Large intestine (tissue), 3 donors: ENCODE results near the gene PBX1. TPM values are rescaled to one million over a fixed set of nuclear protein-coding genes. Genes with fewer than 3 reads are reported as not detected.

Experiments used
- DNase-seq, 2 donors: peaks; one replicate each; pipeline versions ENCODE4 v3.0.0 to v3.0.0-alpha.2; 2013
- H3K27ac ChIP-seq: one replicate; pipeline ENCODE4 v1.5.1; 2013; ENCODE audit warnings: low read length
- H3K27me3 ChIP-seq: 2 replicates; pipeline ENCODE4 v1.6.1; 2013; ENCODE audit warnings: low read length; ENCODE audit not compliant: control insufficient read depth, insufficient read depth
- H3K36me3 ChIP-seq: 2 replicates; pipeline ENCODE4 v1.6.1; 2013; ENCODE audit warnings: low read length; ENCODE audit not compliant: control insufficient read depth, insufficient read depth
- H3K4me1 ChIP-seq: one replicate; pipeline ENCODE4 v1.6.1; 2013; ENCODE audit warnings: low read length; ENCODE audit not compliant: control insufficient read depth, insufficient read depth
- H3K4me3 ChIP-seq: one replicate; pipeline ENCODE4 v1.5.1; 2013; ENCODE audit warnings: low read length
- H3K9me3 ChIP-seq: one replicate; pipeline ENCODE4 v1.6.1; 2013; ENCODE audit warnings: mild to moderate bottlenecking, low read depth, low read length, moderate library complexity; ENCODE audit not compliant: control insufficient read depth
- whole genome bisulfite sequencing: methylation state at CpG from one replicate; pipeline ENCODE4 v1.1.5; 2013; ENCODE audit warnings: low lambda C conversion rate; ENCODE audit not compliant: insufficient coverage; 5-methylcytosine and 5-hydroxymethylcytosine counted together
- polyA plus RNA-seq: library from polyadenylated mRNA; unstranded; fragments of 120-200 nt; gene quantifications from one replicate; pipeline ENCODE4 v1.2.1, GENCODE V29; 2013

The PBX1 gene
- polyA plus RNA-seq, 1 donor = 60.8 TPM

DNA sequence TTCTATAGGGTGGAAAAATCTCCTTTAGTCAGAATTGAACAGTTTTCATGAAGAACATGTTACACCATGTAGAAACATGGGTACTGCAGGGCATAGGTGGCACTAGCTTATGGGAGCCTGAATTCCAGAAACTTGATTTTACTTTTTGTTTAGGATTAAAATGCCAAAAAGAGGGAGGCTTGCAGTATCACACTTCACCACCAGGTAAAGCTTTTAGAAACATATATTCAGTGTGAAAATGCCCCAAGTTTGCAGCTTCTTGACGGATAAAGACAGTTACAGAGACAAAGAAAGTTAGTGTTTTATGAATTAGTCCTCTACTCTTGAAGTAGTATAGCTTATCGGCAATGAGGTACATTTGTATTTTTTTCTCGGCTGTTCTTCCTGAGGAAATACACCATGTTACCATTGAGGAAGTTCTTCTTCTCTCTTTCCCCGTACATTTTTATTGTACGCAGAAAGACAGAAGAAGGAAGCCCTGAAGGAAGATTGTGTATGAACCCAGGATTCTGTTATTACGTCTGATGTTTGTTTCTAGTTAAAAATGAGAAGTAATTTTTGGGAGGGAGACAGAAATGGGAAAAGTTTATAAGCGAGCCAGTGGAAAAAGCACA, 66.1 kb downstream of the PBX1 start:
- WGBS = 66% methylated on average over 2 of the region's 7 CpGs
- DNase-seq = no peak
- Histone ChIP-seq H3K27ac (no peak overlapping the region), H3K4me3 (no peak overlapping the region), H3K9me3 (no peaks in the 10 kb centered on the region), H3K36me3 (peaks cover 10% of the 10 kb centered on the region), H3K27me3 (no peaks in the 10 kb centered on the region), H3K4me1 (peaks cover 8% of the 10 kb centered on the region)

DNA sequence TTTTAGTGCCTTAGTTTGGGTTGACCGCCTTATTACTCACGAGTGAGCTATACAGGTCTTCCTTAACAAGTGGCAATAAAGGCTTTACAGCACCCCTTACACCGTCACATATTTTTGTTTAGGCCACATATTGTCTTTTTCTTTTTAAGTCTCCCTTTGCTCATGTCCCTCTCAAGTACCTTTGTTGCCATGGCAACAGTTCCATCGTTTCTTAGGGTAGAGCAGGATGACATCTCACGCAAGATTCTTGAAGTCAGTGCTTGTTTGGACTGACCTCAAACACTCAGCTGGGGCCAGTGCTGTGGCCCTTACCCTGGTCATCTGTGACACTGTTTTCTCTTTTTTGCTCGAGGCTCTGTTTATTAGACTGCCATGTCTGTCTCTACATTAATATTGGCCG, 69.8 kb downstream of the PBX1 start:
- Histone ChIP-seq H3K27ac (no peak overlapping the region), H3K36me3 (peaks cover 10% of the 10 kb centered on the region), H3K4me3 (no peak overlapping the region), H3K27me3 (no peaks in the 10 kb centered on the region), H3K9me3 (no peaks in the 10 kb centered on the region), H3K4me1 (peaks cover 36% of the 10 kb centered on the region)
- no peak for DNase-seq
- 77% methylated on average over 4 of the region's 7 CpGs for WGBS

DNA sequence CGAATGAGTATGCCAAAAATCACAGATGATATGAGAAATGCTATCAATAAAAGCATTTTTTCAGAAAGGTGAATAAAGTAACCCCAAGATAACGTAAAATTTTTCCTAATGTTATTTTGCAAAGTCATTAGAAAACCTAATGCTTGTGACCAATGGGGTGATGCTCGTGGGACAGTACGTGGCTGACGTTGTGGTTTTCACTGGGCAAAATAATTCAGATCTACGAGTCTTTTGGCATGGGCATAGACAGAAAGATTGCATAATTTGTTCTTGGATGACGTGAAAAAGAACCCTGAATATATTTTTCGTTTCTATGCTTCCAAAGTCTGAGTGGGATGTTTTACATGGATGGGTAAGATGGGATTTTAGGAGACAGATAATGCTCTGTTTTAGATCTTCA, 71.0 kb downstream of the PBX1 start:
- DNase-seq = no peak
- H3K27ac ChIP-seq = peak overlapping the region; percentile 95
- peaks cover 46% of the 10 kb centered on the region for H3K4me1 ChIP-seq
- no peak overlapping the region for H3K4me3 ChIP-seq
- peaks cover 10% of the 10 kb centered on the region for H3K36me3 ChIP-seq
- H3K27me3 ChIP-seq = no peaks in the 10 kb centered on the region
- 100% methylated on average over 1 of the region's 8 CpGs for WGBS
- no peaks in the 10 kb centered on the region for H3K9me3 ChIP-seq

DNA sequence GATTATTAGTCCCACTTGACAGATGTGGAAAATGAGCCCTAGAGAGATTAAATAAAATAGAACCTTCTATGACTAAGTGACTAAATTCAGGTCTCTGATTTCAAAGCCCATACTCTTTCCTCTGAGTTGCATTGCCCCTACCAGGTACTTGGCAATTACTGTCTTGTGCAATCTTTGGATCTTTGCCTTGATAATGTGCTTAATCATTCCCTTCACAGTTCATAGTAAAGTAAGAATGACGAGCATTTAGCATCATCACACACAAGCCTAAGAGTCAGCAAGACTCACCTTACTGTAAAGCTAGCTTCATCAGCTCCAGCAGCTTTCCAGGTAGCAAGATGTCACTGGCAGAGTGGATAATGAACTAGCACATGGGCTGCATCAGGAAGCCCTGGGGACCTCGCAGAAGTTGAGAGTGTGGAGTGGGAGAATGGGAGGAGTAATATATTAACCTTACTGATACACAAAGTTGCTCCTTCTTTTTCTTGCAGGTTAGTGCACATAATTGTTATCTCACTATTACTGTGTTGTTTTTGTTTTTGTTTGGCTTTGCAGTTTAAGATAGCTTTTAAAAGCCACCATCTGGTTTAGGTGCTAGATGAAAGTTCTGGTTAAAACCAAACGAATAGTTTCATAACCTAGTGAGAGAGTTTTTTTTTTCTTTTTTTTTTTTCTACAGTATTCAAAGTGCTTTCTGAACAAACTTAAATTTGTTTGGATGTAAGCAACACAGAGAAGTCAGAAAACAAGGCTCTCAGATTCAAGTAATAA, 71.8 kb downstream of the PBX1 start:
- 25% methylated on average over 1 of the region's 3 CpGs for WGBS
- peak overlapping the region; percentile 95 for H3K27ac ChIP-seq
- peaks cover 54% of the 10 kb centered on the region for H3K4me1 ChIP-seq
- peak; percentile 66 to 78 for DNase-seq
- H3K36me3 ChIP-seq = peaks cover 9% of the 10 kb centered on the region
- no peaks in the 10 kb centered on the region for H3K27me3 ChIP-seq
- H3K9me3 ChIP-seq = no peaks in the 10 kb centered on the region
- H3K4me3 ChIP-seq = no peak overlapping the region

DNA sequence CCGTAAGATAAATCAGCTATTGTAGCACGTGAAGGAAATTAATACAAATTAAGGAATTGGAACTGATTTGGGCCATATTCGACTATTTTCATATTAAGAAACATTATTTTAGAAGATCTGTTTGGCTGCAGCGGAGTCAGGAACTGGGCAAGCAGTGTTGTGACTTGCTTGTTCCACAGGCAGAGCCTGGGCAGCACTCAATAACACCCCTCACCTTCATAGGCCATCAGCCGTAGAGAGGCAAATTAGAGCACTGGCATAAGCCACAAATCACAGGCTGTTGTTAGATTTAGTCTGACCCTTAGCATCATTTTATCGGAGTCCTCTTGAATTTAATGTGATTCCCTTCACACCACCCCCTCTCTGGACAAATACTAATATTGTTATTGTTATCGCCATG, 72.8 kb downstream of the PBX1 start:
- Histone ChIP-seq H3K4me1 (peaks cover 59% of the 10 kb centered on the region), H3K9me3 (no peaks in the 10 kb centered on the region), H3K36me3 (peaks cover 5% of the 10 kb centered on the region), H3K27me3 (no peaks in the 10 kb centered on the region), H3K27ac (peak overlapping the region; percentile 95), H3K4me3 (no peak overlapping the region)
- DNase-seq = no peak
- 86% methylated on average over 1 of the region's 7 CpGs for WGBS

DNA sequence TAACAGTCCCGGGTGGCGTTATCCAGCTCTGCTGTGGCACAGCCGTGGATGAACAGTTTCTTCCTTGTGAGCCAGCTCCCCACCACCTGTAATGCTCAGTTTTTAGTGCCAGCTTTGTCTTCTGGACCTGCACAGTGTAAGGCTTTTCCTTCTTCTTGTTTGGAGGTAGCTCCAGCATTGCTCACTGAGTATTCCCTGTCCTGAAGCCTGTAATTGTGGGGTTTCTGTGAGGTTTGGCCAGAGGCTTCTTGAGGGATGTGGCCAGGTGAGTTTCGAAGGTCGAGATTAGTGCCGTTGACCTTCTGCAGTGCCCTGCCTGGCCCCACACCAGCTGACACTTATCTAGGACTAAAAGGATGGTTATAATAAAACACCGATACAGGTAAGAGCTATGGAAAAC, 75.0 kb downstream of the PBX1 start:
- Histone ChIP-seq H3K36me3 (no peaks in the 10 kb centered on the region), H3K4me3 (no peak overlapping the region), H3K27ac (peak overlapping the region; percentile 95), H3K27me3 (no peaks in the 10 kb centered on the region), H3K4me1 (peaks cover 82% of the 10 kb centered on the region), H3K9me3 (no peaks in the 10 kb centered on the region)
- WGBS = 29% methylated on average over 1 of the region's 7 CpGs
- DNase-seq = peak; percentile 67 to 87

DNA sequence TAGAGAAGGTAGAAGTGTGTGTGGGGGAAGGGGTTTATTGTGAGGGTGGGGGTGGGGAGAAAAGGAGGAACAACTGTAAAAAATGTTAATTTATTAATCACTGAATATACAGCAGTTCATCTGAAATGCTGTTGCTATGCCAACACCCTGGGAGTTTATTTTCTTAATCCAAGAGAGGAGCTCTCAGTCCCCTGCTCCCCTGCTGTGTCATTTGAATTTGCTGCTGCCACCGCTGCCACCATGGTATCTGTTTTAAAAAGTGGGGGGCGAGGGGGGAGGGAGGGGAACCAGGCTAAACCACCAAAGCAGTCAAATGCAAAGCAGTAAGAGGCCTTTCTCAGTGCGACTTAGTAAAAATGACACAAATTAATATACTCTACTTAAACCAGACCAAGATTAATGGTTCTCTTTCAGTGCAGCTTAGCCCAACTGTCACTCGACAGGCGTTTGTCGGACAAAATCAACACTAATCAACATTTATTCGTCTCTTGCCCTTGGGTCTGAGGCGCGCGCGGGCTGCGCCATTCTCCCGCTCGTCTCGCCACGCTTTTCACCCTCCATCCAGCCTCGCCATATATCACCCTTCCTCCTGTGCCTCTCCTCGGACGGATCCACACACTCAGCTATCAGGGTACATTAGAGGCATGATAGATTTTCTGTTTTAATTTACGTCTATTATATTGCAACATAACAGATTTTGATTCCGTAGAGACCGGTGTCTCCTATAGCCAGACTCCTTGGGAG, 76.2 kb downstream of the PBX1 start:
- Histone ChIP-seq H3K27ac (peak overlapping the region; percentile 95), H3K4me1 (peaks cover 94% of the 10 kb centered on the region), H3K27me3 (no peaks in the 10 kb centered on the region), H3K36me3 (no peaks in the 10 kb centered on the region), H3K9me3 (no peaks in the 10 kb centered on the region), H3K4me3 (no peak overlapping the region)
- 89% methylated on average over 9 of the region's 22 CpGs for WGBS
- DNase-seq = no peak

DNA sequence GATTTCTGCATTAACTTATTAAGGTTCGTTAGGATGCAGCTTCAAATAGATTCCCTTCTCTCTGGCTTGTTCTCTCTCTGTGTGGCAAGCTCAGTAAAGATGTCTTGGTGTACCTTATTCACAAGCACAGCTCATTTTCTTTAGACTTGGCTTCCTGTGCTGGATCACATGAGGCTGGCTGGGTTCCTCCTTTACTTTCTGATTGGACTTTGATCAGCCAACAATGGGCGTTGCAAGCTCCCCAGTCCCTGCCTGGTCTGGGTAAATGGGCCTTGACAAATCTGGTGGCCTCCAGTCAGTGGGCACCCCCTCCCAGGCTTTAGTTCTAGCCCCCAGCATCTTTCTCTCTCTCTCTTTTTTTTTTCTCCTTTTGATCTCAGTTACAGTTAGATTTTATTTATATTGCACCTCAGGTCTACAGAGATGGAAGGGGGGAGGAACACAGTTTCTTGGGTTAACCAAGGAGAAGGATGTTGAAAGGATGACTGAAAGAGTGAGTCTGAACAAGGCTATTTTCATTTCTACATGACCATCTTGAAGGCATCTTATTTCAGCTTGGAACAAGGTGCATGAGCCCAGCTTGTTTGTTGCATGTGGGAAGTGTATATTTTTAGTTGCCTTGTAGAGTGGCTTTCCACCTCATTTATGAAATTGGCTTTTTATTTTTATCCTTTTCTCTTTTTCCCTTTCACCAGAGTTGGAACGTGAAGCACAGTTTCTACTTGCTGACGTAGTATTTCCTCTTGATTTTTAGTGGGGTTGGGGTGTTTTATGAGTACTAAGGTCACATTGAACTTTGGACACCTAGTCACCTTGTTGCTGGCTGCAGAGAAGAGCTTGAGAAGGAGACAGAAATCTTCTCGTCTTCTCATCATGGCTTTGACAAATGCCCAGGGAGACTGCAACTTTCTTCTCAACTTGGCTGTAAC, 77.1 kb downstream of the PBX1 start:
- peaks cover 2% of the 10 kb centered on the region for H3K36me3 ChIP-seq
- H3K27me3 ChIP-seq = no peaks in the 10 kb centered on the region
- H3K4me3 ChIP-seq = no peak overlapping the region
- DNase-seq = peak; percentile 87 to 94
- no CpG with 5 or more reads among the region's 5 CpGs for WGBS
- peaks cover 87% of the 10 kb centered on the region for H3K4me1 ChIP-seq
- H3K27ac ChIP-seq = peak overlapping the region; percentile 95
- no peaks in the 10 kb centered on the region for H3K9me3 ChIP-seq

DNA sequence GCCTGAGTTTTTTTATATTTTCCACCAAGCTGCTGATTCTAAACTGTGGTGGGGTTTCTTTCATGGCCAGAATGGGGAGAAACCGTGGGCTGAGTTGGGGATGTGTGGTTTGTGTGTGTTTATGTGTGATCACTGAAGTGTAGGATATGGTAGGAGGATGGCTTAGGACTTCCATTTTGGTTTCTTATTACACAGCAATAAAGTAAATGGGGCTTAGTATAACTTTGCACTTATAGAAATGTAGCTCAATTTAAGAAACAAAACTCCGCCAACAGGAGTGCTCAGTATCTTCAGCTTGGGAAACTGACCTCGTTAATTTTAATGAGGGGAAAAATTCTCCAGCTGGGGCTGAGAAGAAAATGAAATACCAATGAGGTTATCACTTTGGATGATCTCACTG, 77.8 kb downstream of the PBX1 start:
- Histone ChIP-seq H3K4me3 (no peak overlapping the region), H3K27me3 (no peaks in the 10 kb centered on the region), H3K9me3 (no peaks in the 10 kb centered on the region), H3K27ac (peak overlapping the region; percentile 95), H3K36me3 (peaks cover 6% of the 10 kb centered on the region), H3K4me1 (peaks cover 80% of the 10 kb centered on the region)
- no peak for DNase-seq
- 100% methylated on average over 1 of the region's 3 CpGs for WGBS
